GM21390 (cell line): ENCODE results near the gene OR7A17.

Experiments used
- ATAC-seq: cut with Tn5 transposase; IDR thresholded peaks from one replicate; pipeline ENCODE4 v1.9.1; 2021; ENCODE audit not compliant: unreplicated experiment

OR7A17 gene

GRCh38 chr19:14886032-14886431, at the start of gene OR7A17:
TSS of gene OR7A17 (minus strand) at chr19:14886132. CDS start at chr19:14881355, 4,777 bp downstream.
- ATAC-seq, result no peak

GRCh38 chr19:14933506-14933905, 47.6 kb upstream of the OR7A17 start:
- ATAC-seq, result no peak

- ATAC-seq, result no peak
Observed at GRCh38 chr19:14916848-14917247, 30.9 kb upstream of the OR7A17 start.

GRCh38 chr19:14915116-14915515, 29.2 kb upstream of the OR7A17 start:
- no peak for ATAC-seq

GRCh38 chr19:14906711-14907110, 20.8 kb upstream of the OR7A17 start:
- ATAC-seq, result no peak

GRCh38 chr19:14901675-14902260, 15.8 kb upstream of the OR7A17 start:
- no peak for ATAC-seq

- no peak for ATAC-seq
Observed at GRCh38 chr19:14890643-14891379, 4.9 kb upstream of the OR7A17 start.

GRCh38 chr19:14889994-14890642, 4.2 kb upstream of the OR7A17 start:
- ATAC-seq, result no peak

GRCh38 chr19:14871619-14872230, 14.2 kb downstream of the OR7A17 start:
- no peak for ATAC-seq

- ATAC-seq, result no peak
Observed at GRCh38 chr19:14868497-14868896, 17.4 kb downstream of the OR7A17 start.

GRCh38 chr19:14848822-14849221, 37.1 kb downstream of the OR7A17 start, which contains the start of gene OR7A10:
TSS of gene OR7A10 (minus strand) at chr19:14848922. CDS start at chr19:14841877, 7,045 bp downstream.
- no peak for ATAC-seq

GRCh38 chr19:14843578-14843977, 42.4 kb downstream of the OR7A17 start:
- no peak for ATAC-seq

- ATAC-seq, result no peak
Observed at GRCh38 chr19:14843169-14843568, 42.8 kb downstream of the OR7A17 start.

GRCh38 chr19:14840206-14840605, 45.7 kb downstream of the OR7A17 start:
- no peak for ATAC-seq

GRCh38 chr19:14837391-14837790, 48.5 kb downstream of the OR7A17 start:
- no peak for ATAC-seq

GRCh38 chr19:14835011-14835410, 50.9 kb downstream of the OR7A17 start, which contains the start of the genes OR7A5 and OR7C1:
TSS of gene OR7A5 (minus strand) at chr19:14835185. CDS start at chr19:14828241, 6,944 bp downstream.
TSS of gene OR7C1 (minus strand) at chr19:14835185. CDS start at chr19:14800136, 35,049 bp downstream.
- no peak for ATAC-seq

GRCh38 chr19:14830702-14831101, 55.2 kb downstream of the OR7A17 start:
- no peak for ATAC-seq
